H9 (cell line): Measurements from ENCODE around the gene ARHGEF39. TPM values are rescaled to one million over a fixed set of nuclear protein-coding genes. Genes with fewer than 3 reads are reported as not detected.

Experiments
- DNase-seq: peaks from one replicate; pipeline ENCODE4 v3.0.0-alpha.2; 2017
- H2AFZ ChIP-seq: one replicate; pipeline ENCODE4 v1.6.1; 2013; ENCODE audit warnings: mild to moderate bottlenecking, low read length, control low read depth, moderate library complexity
- H2AK5ac ChIP-seq: 2 replicates; pipeline ENCODE4 v1.6.1; 2013; ENCODE audit warnings: low read length, control low read depth, mixed read lengths; ENCODE audit not compliant: insufficient read length
- H2BK120ac ChIP-seq: one replicate; pipeline ENCODE4 v1.6.1; 2013; ENCODE audit warnings: low read depth, mild to moderate bottlenecking, low read length, control low read depth, inconsistent platforms; ENCODE audit not compliant: poor library complexity, severe bottlenecking
- H2BK12ac ChIP-seq: 2 replicates; pipeline ENCODE4 v1.6.1; 2013; ENCODE audit warnings: low read length, control low read depth, mixed read lengths, low read depth; ENCODE audit not compliant: insufficient read length
- H2BK15ac ChIP-seq: 2 replicates; pipeline ENCODE4 v1.6.1; 2013; ENCODE audit warnings: low read depth, low read length, control low read depth
- H2BK20ac ChIP-seq: one replicate; pipeline ENCODE4 v1.6.1; 2013; ENCODE audit warnings: low read depth, mild to moderate bottlenecking, low read length, control low read depth, inconsistent platforms; ENCODE audit not compliant: poor library complexity, severe bottlenecking
- H2BK5ac ChIP-seq: 2 replicates; pipeline ENCODE4 v1.6.1; 2013; ENCODE audit warnings: low read length, control low read depth, mixed read lengths; ENCODE audit not compliant: insufficient read length
- H3K14ac ChIP-seq: 2 replicates; pipeline ENCODE4 v1.6.1; 2013; ENCODE audit warnings: low read length, control low read depth; ENCODE audit not compliant: insufficient read depth
- H3K18ac ChIP-seq: 2 replicates; pipeline ENCODE4 v1.6.1; 2013; ENCODE audit warnings: low read depth, mild to moderate bottlenecking, mixed read lengths, low read length, control low read depth; ENCODE audit not compliant: insufficient read length
- H3K23ac ChIP-seq: 2 replicates; pipeline ENCODE4 v1.6.1; 2013; ENCODE audit warnings: low read length, control low read depth, mixed read lengths, low read depth; ENCODE audit not compliant: insufficient read length
- H3K23me2 ChIP-seq: 2 replicates; pipeline ENCODE4 v1.6.1; 2013; ENCODE audit warnings: low read depth, mild to moderate bottlenecking, mixed read lengths, low read length, control low read depth; ENCODE audit not compliant: insufficient read length, poor library complexity, severe bottlenecking
- H3K27ac ChIP-seq: 2 replicates; pipeline ENCODE4 v1.5.1; 2013; ENCODE audit warnings: low read length, control low read depth, mixed read lengths, low read depth; ENCODE audit not compliant: insufficient read length
- H3K27me3 ChIP-seq: 2 replicates; pipeline ENCODE4 v1.6.1; 2013; ENCODE audit warnings: low read length, control low read depth, inconsistent platforms; ENCODE audit not compliant: insufficient read depth
- H3K4ac ChIP-seq: 2 replicates; pipeline ENCODE4 v1.6.1; 2013; ENCODE audit warnings: low read depth, mild to moderate bottlenecking, control low read depth, inconsistent platforms, low read length, moderate library complexity
- H3K4me1 ChIP-seq: 2 replicates; pipeline ENCODE4 v1.6.1; 2013; ENCODE audit warnings: low read length, control low read depth, inconsistent platforms; ENCODE audit not compliant: insufficient read depth
- H3K4me2 ChIP-seq: 2 replicates; pipeline ENCODE4 v1.6.1; 2013; ENCODE audit warnings: low read length, control low read depth, mixed read lengths; ENCODE audit not compliant: insufficient read length, insufficient read depth
- H3K56ac ChIP-seq: 2 replicates; pipeline ENCODE4 v1.6.1; 2013; ENCODE audit warnings: low read depth, mild to moderate bottlenecking, mixed read lengths, low read length, control low read depth; ENCODE audit not compliant: insufficient read length
- H3K79me1 ChIP-seq: 2 replicates; pipeline ENCODE4 v1.6.1; 2013; ENCODE audit warnings: low read depth, mild to moderate bottlenecking, moderate library complexity, low read length, control low read depth, inconsistent platforms; ENCODE audit not compliant: insufficient read depth, poor library complexity, severe bottlenecking
- H3K79me2 ChIP-seq: 2 replicates; pipeline ENCODE4 v1.6.1; 2013; ENCODE audit warnings: low read length, control low read depth, inconsistent platforms; ENCODE audit not compliant: insufficient read depth
- H3K9ac ChIP-seq: 2 replicates; pipeline ENCODE4 v1.6.1; 2013; ENCODE audit warnings: low read length, control low read depth, mixed read lengths; ENCODE audit not compliant: insufficient read length; ENCODE audit errors: extremely low read depth
- H3K9me3 ChIP-seq: one replicate; pipeline ENCODE4 v1.6.1; 2013; ENCODE audit warnings: low read depth, low read length, inconsistent platforms; ENCODE audit not compliant: control insufficient read depth
- H3T11ph ChIP-seq: one replicate; pipeline ENCODE4 v1.6.1; 2013; ENCODE audit warnings: mild to moderate bottlenecking, low read length, control low read depth, inconsistent platforms
- H4K20me1 ChIP-seq: one replicate; pipeline ENCODE4 v1.6.1; 2013; ENCODE audit not compliant: control insufficient read depth, insufficient read length, insufficient read depth
- H4K5ac ChIP-seq: 2 replicates; pipeline ENCODE4 v1.6.1; 2013; ENCODE audit warnings: low read depth, mild to moderate bottlenecking, mixed read lengths, low read length, control low read depth; ENCODE audit not compliant: insufficient read length
- H4K8ac ChIP-seq: replicated peaks from 2 replicates; pipeline ENCODE4 v1.6.1; 2013; ENCODE audit warnings: low read length, control low read depth, mixed read lengths, low read depth; ENCODE audit not compliant: insufficient read length
- H4K91ac ChIP-seq: 2 replicates; pipeline ENCODE4 v1.6.1; 2013; ENCODE audit warnings: low read depth, mild to moderate bottlenecking, moderate library complexity, mixed read lengths, low read length, control low read depth; ENCODE audit not compliant: insufficient read length
- H3K27ac Mint-ChIP-seq, 3 experiments: 2 replicates in 2 of 3; 3 replicates in 1 of 3; pipeline ENCODE4 v1.8.0; 2020 to 2021; ENCODE audit warnings: mixed read lengths in 3 of 3, mild to moderate bottlenecking in 1 of 3, moderate library complexity in 1 of 3
- H3K27me3 Mint-ChIP-seq: 2 replicates; pipeline ENCODE4 v1.8.0; 2021; ENCODE audit warnings: low read depth, mild to moderate bottlenecking, moderate library complexity, mixed read lengths
- H3K36me3 Mint-ChIP-seq, 3 experiments: 2 replicates in 2 of 3; 3 replicates in 1 of 3; pipeline ENCODE4 v1.8.0; 2020 to 2021; ENCODE audit warnings: low read depth in 3 of 3, mixed read lengths in 3 of 3; ENCODE audit not compliant: insufficient read depth in 1 of 3
- H3K4me1 Mint-ChIP-seq, 2 experiments: 2 replicates each; pipeline ENCODE4 v1.8.0; 2020; ENCODE audit warnings: mixed read lengths in 2 of 2
- H3K4me3 Mint-ChIP-seq, 2 experiments: 2 replicates in 1 of 2; 3 replicates in 1 of 2; pipeline ENCODE4 v1.8.0; 2020 to 2021; ENCODE audit warnings: mild to moderate bottlenecking in 2 of 2, mixed read lengths in 2 of 2, moderate library complexity in 1 of 2
- H3K9me3 Mint-ChIP-seq, 2 experiments: 2 replicates in 1 of 2; 3 replicates in 1 of 2; pipeline ENCODE4 v1.8.0; 2020; ENCODE audit warnings: mild to moderate bottlenecking in 2 of 2, mixed read lengths in 2 of 2, moderate library complexity in 1 of 2
- WGBS: extraction: QIAGEN DNeasy Blood & Tissue Kit; methylation state at CpG from one replicate; pipeline ENCODE4 v1.1.7; 2013; ENCODE audit warnings: missing lambda C conversion rate, low lambda C conversion rate, mixed read lengths; ENCODE audit not compliant: insufficient read length; ENCODE audit errors: extremely low coverage; 5-methylcytosine and 5-hydroxymethylcytosine counted together
- total RNA-seq: library from RNA; stranded (reverse); gene quantifications from 2 replicates; pipeline ENCODE4 v1.2.1, GENCODE V29; 2021
- TF ChIP-seq, protein P1 (sequence below): fragments of 200-600 bp; sonication (generic); conservative IDR thresholded peaks from 3 replicates; pipeline ENCODE4 v1.8.0; 2021; ENCODE audit warnings: antibody characterized with exemption, mild to moderate bottlenecking

Gene ARHGEF39
- total RNA-seq, 1 experiment from 2014 or later, result 24.4 TPM

GRCh38 chr9:35667939-35668338 lies 2.9 kb upstream of the ARHGEF39 start:
- no peak overlapping the region for H3K27ac ChIP-seq
- H2BK120ac ChIP-seq, result no peak overlapping the region
- no peak overlapping the region for H4K91ac ChIP-seq
- H3K4me1 Mint-ChIP-seq, result peaks cover 16 to 26% of the 10 kb centered on the region in 2 experiments
- no peak overlapping the region for H2AFZ ChIP-seq
- H3K18ac ChIP-seq, result no peak overlapping the region
- H2BK12ac ChIP-seq, result no peak overlapping the region
- no peak overlapping the region for H3K14ac ChIP-seq
- no peak overlapping the region for H2AK5ac ChIP-seq
- no peaks in the 10 kb centered on the region for H3K27me3 ChIP-seq
- H3K36me3 Mint-ChIP-seq, result peaks cover 2 to 7% (median 2%) of the 10 kb centered on the region in 3 experiments; a peak in 5 of 7 replicates
- H4K5ac ChIP-seq, result no peak overlapping the region
- H3K9me3 ChIP-seq, result no peaks in the 10 kb centered on the region
- no peaks in the 10 kb centered on the region for H4K20me1 ChIP-seq
- no peak overlapping the region for H2BK20ac ChIP-seq
- H3K4me1 ChIP-seq, result no peaks in the 10 kb centered on the region; the same call in 1 of the 2 replicates
- H3K23ac ChIP-seq, result no peak overlapping the region
- peaks cover 8% of the 10 kb centered on the region for H3K23me2 ChIP-seq
- no peak overlapping the region for H3K4ac ChIP-seq
- no peak overlapping the region for H2BK5ac ChIP-seq
- TF ChIP-seq, protein P1, sequence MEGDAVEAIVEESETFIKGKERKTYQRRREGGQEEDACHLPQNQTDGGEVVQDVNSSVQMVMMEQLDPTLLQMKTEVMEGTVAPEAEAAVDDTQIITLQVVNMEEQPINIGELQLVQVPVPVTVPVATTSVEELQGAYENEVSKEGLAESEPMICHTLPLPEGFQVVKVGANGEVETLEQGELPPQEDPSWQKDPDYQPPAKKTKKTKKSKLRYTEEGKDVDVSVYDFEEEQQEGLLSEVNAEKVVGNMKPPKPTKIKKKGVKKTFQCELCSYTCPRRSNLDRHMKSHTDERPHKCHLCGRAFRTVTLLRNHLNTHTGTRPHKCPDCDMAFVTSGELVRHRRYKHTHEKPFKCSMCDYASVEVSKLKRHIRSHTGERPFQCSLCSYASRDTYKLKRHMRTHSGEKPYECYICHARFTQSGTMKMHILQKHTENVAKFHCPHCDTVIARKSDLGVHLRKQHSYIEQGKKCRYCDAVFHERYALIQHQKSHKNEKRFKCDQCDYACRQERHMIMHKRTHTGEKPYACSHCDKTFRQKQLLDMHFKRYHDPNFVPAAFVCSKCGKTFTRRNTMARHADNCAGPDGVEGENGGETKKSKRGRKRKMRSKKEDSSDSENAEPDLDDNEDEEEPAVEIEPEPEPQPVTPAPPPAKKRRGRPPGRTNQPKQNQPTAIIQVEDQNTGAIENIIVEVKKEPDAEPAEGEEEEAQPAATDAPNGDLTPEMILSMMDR, result no peak
- H4K8ac ChIP-seq, result no peak overlapping the region
- H3K27ac Mint-ChIP-seq, result no peak overlapping the region
- H3K27me3 Mint-ChIP-seq, result peaks cover 11% of the 10 kb centered on the region
- no peak overlapping the region for H3K4me3 Mint-ChIP-seq
- H3T11ph ChIP-seq, result no peak overlapping the region
- H3K9ac ChIP-seq, result no peak overlapping the region
- DNase-seq, result no peak
- no peaks in the 10 kb centered on the region for H3K79me2 ChIP-seq
- no peaks in the 10 kb centered on the region for H3K9me3 Mint-ChIP-seq
- H2BK15ac ChIP-seq, result no peak overlapping the region
- H3K56ac ChIP-seq, result no peak overlapping the region
- H3K79me1 ChIP-seq, result no peaks in the 10 kb centered on the region
- WGBS, result no CpG with 5 or more reads among the region's 3 CpGs
- H3K4me2 ChIP-seq, result no peak overlapping the region
